ENCODE results near the gene SYT15B. TPM values are rescaled to one million over a fixed set of nuclear protein-coding genes. Genes with fewer than 3 reads are reported as not detected.
A peak's percentile ranks its signal among the peaks of the same experiment; 100 is the strongest.
"Not testable (repeated sequence)": the region's sequence is repeated elsewhere in the genome, so short reads cannot be mapped to it uniquely, and the experiment has no call there.

The SYT15B gene
- 0.01 TPM for polyA plus RNA-seq (2013)

GRCh38 chr10:47763554-47764175, at the start of gene SYT15B:
Gene SYT15B, minus strand, starts transcription at chr10:47763592. Its CDS starts 952 bp downstream, at chr10:47762640.
- DNase-seq; H3K9me3 ChIP-seq (ENCODE audit: control extremely low read depth in 1 of 5, control insufficient read depth in 4 of 5, insufficient read depth in 2 of 5, low read depth in 1 of 5, low read length in 4 of 5); H3K4me1 ChIP-seq (ENCODE audit: control extremely low read depth in 1 of 4, control insufficient read depth in 4 of 4, insufficient read depth in 4 of 4, low read length in 3 of 4); CTCF ChIA-PET; POLR2A ChIA-PET; H3K27me3 ChIP-seq (replicated peaks in 2 of 5; ENCODE audit: control insufficient read depth in 4 of 5, insufficient read depth in 5 of 5, low read length in 4 of 5); H3K27ac ChIP-seq (ENCODE audit: insufficient read depth in 1 of 2, low read depth in 1 of 2, low read length in 2 of 2, poor library complexity in 1 of 2, severe bottlenecking in 2 of 2); H3K36me3 ChIP-seq (ENCODE audit: control insufficient read depth in 4 of 4, insufficient read depth in 4 of 4, low read length in 3 of 4); H3K4me3 ChIP-seq (ENCODE audit: control insufficient read depth in 1 of 7, extremely low read depth in 1 of 7, insufficient read depth in 4 of 7, low read depth in 2 of 7, low read length in 6 of 7): not testable (repeated sequence)
- 87% methylated on average over 3 of the region's 33 CpGs for WGBS (ENCODE audit: insufficient coverage)

GRCh38 chr10:47779590-47779989, 16.2 kb upstream of the SYT15B start:
- WGBS (ENCODE audit: insufficient coverage): no CpG with 5 or more reads among the region's 4 CpGs
- CTCF ChIA-PET; H3K4me3 ChIP-seq (ENCODE audit: control insufficient read depth in 1 of 7, extremely low read depth in 1 of 7, insufficient read depth in 4 of 7, low read depth in 2 of 7, low read length in 6 of 7); H3K4me1 ChIP-seq (ENCODE audit: control extremely low read depth in 1 of 4, control insufficient read depth in 4 of 4, insufficient read depth in 4 of 4, low read length in 3 of 4); H3K27ac ChIP-seq (ENCODE audit: insufficient read depth in 1 of 2, low read depth in 1 of 2, low read length in 2 of 2, poor library complexity in 1 of 2, severe bottlenecking in 2 of 2); H3K27me3 ChIP-seq (replicated peaks in 2 of 5; ENCODE audit: control insufficient read depth in 4 of 5, insufficient read depth in 5 of 5, low read length in 4 of 5); DNase-seq; H3K36me3 ChIP-seq (ENCODE audit: control insufficient read depth in 4 of 4, insufficient read depth in 4 of 4, low read length in 3 of 4); H3K9me3 ChIP-seq (ENCODE audit: control extremely low read depth in 1 of 5, control insufficient read depth in 4 of 5, insufficient read depth in 2 of 5, low read depth in 1 of 5, low read length in 4 of 5); POLR2A ChIA-PET: not testable (repeated sequence)

DNA sequence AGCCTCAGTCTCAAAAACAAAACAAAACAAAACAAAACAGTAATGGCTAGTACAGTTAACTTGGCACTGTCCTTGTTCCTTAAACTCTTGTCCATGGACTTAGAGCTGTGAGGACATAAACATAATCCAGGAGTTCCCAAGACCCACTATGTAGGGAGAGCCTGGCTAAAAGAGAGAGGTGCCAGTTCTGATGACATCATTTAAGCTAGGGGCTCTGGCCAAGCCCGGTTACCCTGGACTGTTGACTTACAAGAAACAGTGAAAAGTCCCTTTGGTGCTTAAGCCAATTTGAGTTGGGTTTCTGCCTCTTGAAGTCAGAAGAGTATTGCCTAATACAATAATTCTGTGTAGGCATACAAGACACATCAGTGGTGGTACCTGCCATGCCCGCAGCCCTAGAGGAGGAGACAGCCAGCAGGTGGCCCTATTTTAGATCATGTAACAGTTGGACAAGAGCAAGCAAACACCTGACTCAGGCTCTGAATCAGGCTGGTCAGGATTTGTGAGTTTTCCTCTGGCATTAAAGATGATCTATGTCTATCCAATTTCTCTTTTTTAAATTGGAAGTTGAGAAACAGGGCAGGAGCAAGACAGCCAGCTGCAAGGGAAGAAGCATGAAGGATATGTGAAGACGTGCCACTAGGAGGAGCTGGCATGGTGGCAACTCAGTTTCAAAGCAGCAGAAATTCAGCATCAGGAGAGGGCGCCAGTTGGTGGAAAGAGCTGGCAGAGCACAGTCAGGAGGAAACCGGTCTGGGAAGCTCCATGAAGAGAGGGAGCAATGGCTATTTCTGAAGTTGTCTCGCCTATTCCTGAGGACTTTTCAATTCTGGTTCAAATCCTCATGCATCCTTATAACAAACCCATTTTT, 12.2 kb upstream of the SYT15B start:
- H3K27me3 ChIP-seq (replicated peaks in 2 of 5; ENCODE audit: control insufficient read depth in 4 of 5, insufficient read depth in 5 of 5, low read length in 4 of 5); H3K4me1 ChIP-seq (ENCODE audit: control extremely low read depth in 1 of 4, control insufficient read depth in 4 of 4, insufficient read depth in 4 of 4, low read length in 3 of 4); H3K36me3 ChIP-seq (ENCODE audit: control insufficient read depth in 4 of 4, insufficient read depth in 4 of 4, low read length in 3 of 4); H3K27ac ChIP-seq (ENCODE audit: insufficient read depth in 1 of 2, low read depth in 1 of 2, low read length in 2 of 2, poor library complexity in 1 of 2, severe bottlenecking in 2 of 2); H3K4me3 ChIP-seq (ENCODE audit: control insufficient read depth in 1 of 7, extremely low read depth in 1 of 7, insufficient read depth in 4 of 7, low read depth in 2 of 7, low read length in 6 of 7); H3K9me3 ChIP-seq (ENCODE audit: control extremely low read depth in 1 of 5, control insufficient read depth in 4 of 5, insufficient read depth in 2 of 5, low read depth in 1 of 5, low read length in 4 of 5): not testable (repeated sequence)
- POLR2A ChIA-PET: interaction anchor here (0.6 kb wide), 1 partner anchor 1216 kb away, joined by 3 read pairs; no protein-coding TSS in a partner anchor
- DNase-seq: peak; percentile 59 to 68 (median 67)
- CTCF ChIA-PET: interaction anchor here (1.2 to 1.6 kb wide), 2 partner anchors 1217 to 1223 kb away, joined by 3 to 4 read pairs; no protein-coding TSS in a partner anchor
- 0% methylated on average over 2 of the region's 6 CpGs for WGBS (ENCODE audit: insufficient coverage)

DNA sequence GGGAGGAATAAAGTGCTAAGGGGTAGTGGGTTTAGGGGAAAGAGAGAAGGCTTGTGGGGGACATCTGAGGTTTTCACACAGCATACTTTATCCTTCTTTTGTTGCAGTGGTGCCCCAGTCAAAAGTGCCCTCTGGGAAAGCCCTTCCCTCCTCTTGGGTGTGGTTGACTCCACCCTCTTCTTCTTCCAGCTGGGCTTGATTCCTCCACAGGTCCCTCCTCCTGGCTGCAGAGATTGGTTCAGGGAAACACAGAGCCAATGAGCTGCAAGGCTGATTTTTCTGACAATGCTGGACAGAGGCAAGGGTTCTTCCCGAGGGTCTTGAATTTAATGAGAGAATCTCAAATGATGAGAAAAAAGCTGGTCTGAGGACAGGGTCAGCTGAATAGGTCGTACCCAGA, 7.4 kb upstream of the SYT15B start:
- H3K27me3 ChIP-seq (replicated peaks in 2 of 5; ENCODE audit: control insufficient read depth in 4 of 5, insufficient read depth in 5 of 5, low read length in 4 of 5); H3K9me3 ChIP-seq (ENCODE audit: control extremely low read depth in 1 of 5, control insufficient read depth in 4 of 5, insufficient read depth in 2 of 5, low read depth in 1 of 5, low read length in 4 of 5); CTCF ChIA-PET; H3K4me3 ChIP-seq (ENCODE audit: control insufficient read depth in 1 of 7, extremely low read depth in 1 of 7, insufficient read depth in 4 of 7, low read depth in 2 of 7, low read length in 6 of 7); H3K27ac ChIP-seq (ENCODE audit: insufficient read depth in 1 of 2, low read depth in 1 of 2, low read length in 2 of 2, poor library complexity in 1 of 2, severe bottlenecking in 2 of 2); H3K36me3 ChIP-seq (ENCODE audit: control insufficient read depth in 4 of 4, insufficient read depth in 4 of 4, low read length in 3 of 4); POLR2A ChIA-PET; DNase-seq; H3K4me1 ChIP-seq (ENCODE audit: control extremely low read depth in 1 of 4, control insufficient read depth in 4 of 4, insufficient read depth in 4 of 4, low read length in 3 of 4): not testable (repeated sequence)
- WGBS (ENCODE audit: insufficient coverage): no CpG with 5 or more reads among the region's 2 CpGs

- CTCF ChIA-PET; H3K4me3 ChIP-seq (ENCODE audit: control insufficient read depth in 1 of 7, extremely low read depth in 1 of 7, insufficient read depth in 4 of 7, low read depth in 2 of 7, low read length in 6 of 7); POLR2A ChIA-PET; H3K9me3 ChIP-seq (ENCODE audit: control extremely low read depth in 1 of 5, control insufficient read depth in 4 of 5, insufficient read depth in 2 of 5, low read depth in 1 of 5, low read length in 4 of 5); H3K36me3 ChIP-seq (ENCODE audit: control insufficient read depth in 4 of 4, insufficient read depth in 4 of 4, low read length in 3 of 4); H3K27me3 ChIP-seq (replicated peaks in 2 of 5; ENCODE audit: control insufficient read depth in 4 of 5, insufficient read depth in 5 of 5, low read length in 4 of 5); H3K27ac ChIP-seq (ENCODE audit: insufficient read depth in 1 of 2, low read depth in 1 of 2, low read length in 2 of 2, poor library complexity in 1 of 2, severe bottlenecking in 2 of 2); H3K4me1 ChIP-seq (ENCODE audit: control extremely low read depth in 1 of 4, control insufficient read depth in 4 of 4, insufficient read depth in 4 of 4, low read length in 3 of 4); DNase-seq: not testable (repeated sequence)
- no CpG with 5 or more reads among the region's 7 CpGs for WGBS (ENCODE audit: insufficient coverage)
Measured at GRCh38 chr10:47768578-47769115, 5.3 kb upstream of the SYT15B start.

- peak in 1 of 3 donors; percentile 1 for DNase-seq
Measured at GRCh38 chr10:47768085-47768484, 4.7 kb upstream of the SYT15B start.

GRCh38 chr10:47767236-47767635, 3.8 kb upstream of the SYT15B start:
- CTCF ChIA-PET; H3K27ac ChIP-seq (ENCODE audit: insufficient read depth in 1 of 2, low read depth in 1 of 2, low read length in 2 of 2, poor library complexity in 1 of 2, severe bottlenecking in 2 of 2); H3K36me3 ChIP-seq (ENCODE audit: control insufficient read depth in 4 of 4, insufficient read depth in 4 of 4, low read length in 3 of 4); DNase-seq; H3K4me3 ChIP-seq (ENCODE audit: control insufficient read depth in 1 of 7, extremely low read depth in 1 of 7, insufficient read depth in 4 of 7, low read depth in 2 of 7, low read length in 6 of 7); H3K4me1 ChIP-seq (ENCODE audit: control extremely low read depth in 1 of 4, control insufficient read depth in 4 of 4, insufficient read depth in 4 of 4, low read length in 3 of 4); H3K9me3 ChIP-seq (ENCODE audit: control extremely low read depth in 1 of 5, control insufficient read depth in 4 of 5, insufficient read depth in 2 of 5, low read depth in 1 of 5, low read length in 4 of 5); H3K27me3 ChIP-seq (replicated peaks in 2 of 5; ENCODE audit: control insufficient read depth in 4 of 5, insufficient read depth in 5 of 5, low read length in 4 of 5); POLR2A ChIA-PET: not testable (repeated sequence)
- 10% methylated on average over 2 of the region's 5 CpGs for WGBS (ENCODE audit: insufficient coverage)

More at GRCh38 chr10:47768085-47768484, 4.7 kb upstream of the SYT15B start:
- H3K36me3 ChIP-seq (ENCODE audit: control insufficient read depth in 4 of 4, insufficient read depth in 4 of 4, low read length in 3 of 4); POLR2A ChIA-PET; H3K4me1 ChIP-seq (ENCODE audit: control extremely low read depth in 1 of 4, control insufficient read depth in 4 of 4, insufficient read depth in 4 of 4, low read length in 3 of 4); H3K27ac ChIP-seq (ENCODE audit: insufficient read depth in 1 of 2, low read depth in 1 of 2, low read length in 2 of 2, poor library complexity in 1 of 2, severe bottlenecking in 2 of 2); CTCF ChIA-PET; H3K4me3 ChIP-seq (ENCODE audit: control insufficient read depth in 1 of 7, extremely low read depth in 1 of 7, insufficient read depth in 4 of 7, low read depth in 2 of 7, low read length in 6 of 7); H3K27me3 ChIP-seq (replicated peaks in 2 of 5; ENCODE audit: control insufficient read depth in 4 of 5, insufficient read depth in 5 of 5, low read length in 4 of 5); H3K9me3 ChIP-seq (ENCODE audit: control extremely low read depth in 1 of 5, control insufficient read depth in 4 of 5, insufficient read depth in 2 of 5, low read depth in 1 of 5, low read length in 4 of 5): not testable (repeated sequence)
- WGBS (ENCODE audit: insufficient coverage): no CpG with 5 or more reads among the region's 3 CpGs
